Heart left ventricle (tissue), 16 donors: ENCODE measurements around the gene MSI2. TPM values are rescaled to one million over a fixed set of nuclear protein-coding genes. Genes with fewer than 3 reads are reported as not detected.
"Not testable (repeated sequence)": the region's sequence is repeated elsewhere in the genome, so short reads cannot be mapped to it uniquely, and the experiment has no call there.

Source experiments
- ATAC-seq, 4 donors: fragments of 200-7000 bp; cut with Tn5 transposase; one replicate each; pipeline ENCODE4 v1.9.1; 2020 to 2022; ENCODE audit warnings: moderate library complexity in 4 of 4, mild to moderate bottlenecking in 3 of 4, moderate number of reproducible peaks in 1 of 4
- DNase-seq, 5 donors: peaks; one replicate each; pipeline ENCODE4 v3.0.0-alpha.2; 2020
- H3K27ac ChIP-seq, 12 donors: fragments of 200-600 bp; sonication (generic) in 4 of 12; one replicate each; pipeline versions ENCODE4 v1.5.0 to v1.8.0; 2016 to 2022; ENCODE audit warnings: mild to moderate bottlenecking in 2 of 12
- H3K27me3 ChIP-seq, 9 donors: fragments of 200-600 bp; sonication (generic) in 2 of 9; one replicate each; pipeline versions ENCODE4 v1.5.1 to v1.8.0; 2016 to 2022; ENCODE audit warnings: mild to moderate bottlenecking in 3 of 9
- H3K36me3 ChIP-seq, 9 donors: fragments of 200-600 bp; sonication (generic) in 2 of 9; one replicate each; pipeline versions ENCODE4 v1.5.0 to v1.8.0; 2018 to 2022; ENCODE audit warnings: mild to moderate bottlenecking in 2 of 9
- H3K4me1 ChIP-seq, 12 donors: fragments of 200-600 bp; sonication (generic) in 4 of 12; one replicate each; pipeline versions ENCODE4 v1.5.0 to v1.8.0; 2016 to 2022; ENCODE audit warnings: mild to moderate bottlenecking in 3 of 12
- H3K4me3 ChIP-seq, 12 donors: fragments of 200-600 bp; sonication (generic) in 4 of 12; one replicate each; pipeline versions ENCODE4 v1.5.0 to v1.8.0; 2017 to 2022; ENCODE audit warnings: mild to moderate bottlenecking in 9 of 12, moderate library complexity in 4 of 12
- H3K9me3 ChIP-seq, 12 donors: fragments of 200-600 bp; sonication (generic) in 4 of 12; one replicate each; pipeline versions ENCODE4 v1.5.0 to v1.8.0; 2016 to 2022; ENCODE audit warnings: mild to moderate bottlenecking in 1 of 12
- CTCF ChIP-seq, 12 donors: fragments of 200-600 bp; sonication (generic) in 4 of 12; IDR thresholded peaks; one replicate each; pipeline versions ENCODE4 v1.5.0 to v1.8.0; 2018 to 2022; ENCODE audit warnings: antibody characterized with exemption in 12 of 12, mild to moderate bottlenecking in 5 of 12
- POLR2A ChIP-seq, 2 donors: fragments of 450-650 bp; IDR thresholded peaks; one replicate each; pipeline ENCODE4 v1.6.1; 2017; ENCODE audit warnings: antibody characterized with exemption in 2 of 2, mild to moderate bottlenecking in 2 of 2, moderate library complexity in 2 of 2
- WGBS, 4 donors: extraction: QIAGEN DNeasy Blood & Tissue Kit in 2 of 4; methylation state at CpG; one replicate each; pipeline versions ENCODE4 v1.1.5 to v1.1.7; 2013 to 2018; 5-methylcytosine and 5-hydroxymethylcytosine counted together
- intact Hi-C, 10 donors: fragments of 100-400 bp; cut with DNase I; formaldehyde crosslinking; loops; one replicate each; pipeline versions ENCODE4 v1.11.1 to v1.14.2; 2022
- polyA plus RNA-seq, 2 donors: library from polyadenylated mRNA; stranded (reverse); fragments of 200-250 nt; gene quantifications; one replicate each; pipeline ENCODE4 v1.2.3, GENCODE V29; 2013
- total RNA-seq, 9 donors: library from RNA; depleted of rRNA in 2 of 9; stranded (reverse); fragments of >200 nt in 2 of 9; fragmentation: NEBNext Ultra II Directional in 3 of 9; extraction: Animal tissue kit (Norgen Biotek cat#: 25700) in 3 of 9; gene quantifications; one replicate each; pipeline versions ENCODE4 v1.1.0 to v1.2.4, GENCODE V29; 2016 to 2023
- donor health status: ischemic (EF 13 %, LVEDD 7.1; RV severe dilation, severe dysfunction).
- donor health status: healthy with polysubstance abuse.
- donor health status: DM: no; HTN: yes; CAD: no.
- donor health status: DM: no; HTN: no; CAD: no.
- donor health status: ischemic (EF 25% LVEDD 6.9; RV normal size, moderate dysfunction).
- donor health status: ischemic (EF 25% LVEDD 5.7; RV mildly dilated, moderate dysfunction).
- donor health status: healthy.
- donor health status: DM: yes; HTN: yes; CAD: no.
- donor health status: ischemic (EF 35%, LVEDD 5.7; RV mildly dilated, moderate dysfunction).
- donor health status: nonischemic (EF 11% LVEDD 7.7; RV severe dilation, severe dysfunction).
- donor health status: DM: yes; HTN: yes; CAD: no.
- donor health status: PGD.
- donor health status: ischemic (EF 29% LVEDD 5.4; RV normal size, mild dysfunction).
- donor health status: nonischemic (EF 23%, LVEDD 6.1; RV moderate dilation, normal function).

The MSI2 gene
- total and polyA plus RNA-seq, 11 donors = 35.9 to 120 (median 104) TPM

GRCh38 chr17:57221366-57222350, 34.7 kb upstream of the MSI2 start:
- intact Hi-C loops = no loop called here
- WGBS, 4 donors = 72 to 75% (median 74%) methylated on average over 3 of the region's 3 CpGs
- Histone ChIP-seq H3K4me1 (no peaks in the 10 kb centered on the region), H3K27me3 (no peaks in the 10 kb centered on the region), H3K9me3 (peaks cover 0 to 33% (median 11%) of the 10 kb centered on the region in 12 donors), H3K27ac (no peak overlapping the region), H3K4me3 (no peak overlapping the region), H3K36me3 (no peaks in the 10 kb centered on the region)
- DNase-seq (no peak), ATAC-seq (no peak)
- no peak for TF ChIP-seq CTCF (IDR thresholded peaks at IDR 0.05)
- TF ChIP-seq POLR2A (IDR thresholded peaks at IDR 0.05) = no peak

GRCh38 chr17:57222422-57222821, 33.9 kb upstream of the MSI2 start:
- H3K27me3 ChIP-seq, ATAC-seq, H3K4me1 ChIP-seq, DNase-seq, intact Hi-C loops, H3K4me3 ChIP-seq, H3K36me3 ChIP-seq, H3K27ac ChIP-seq: not testable (repeated sequence)
- H3K9me3 ChIP-seq = peaks cover 0 to 33% (median 11%) of the 10 kb centered on the region in 12 donors
- WGBS, 4 donors = 86 to 96% (median 92%) methylated on average over 1 of the region's 1 CpG

GRCh38 chr17:57225127-57225526, 31.2 kb upstream of the MSI2 start:
- no peak for ATAC-seq
- Histone ChIP-seq H3K27ac (no peak overlapping the region), H3K4me1 (no peaks in the 10 kb centered on the region), H3K4me3 (no peak overlapping the region), H3K9me3 (peaks cover 0 to 33% (median 11%) of the 10 kb centered on the region in 12 donors), H3K27me3 (no peaks in the 10 kb centered on the region), H3K36me3 (no peaks in the 10 kb centered on the region)
- intact Hi-C loops = no loop called here
- no peak for TF ChIP-seq CTCF (IDR thresholded peaks at IDR 0.05)
- no peak for TF ChIP-seq POLR2A (IDR thresholded peaks at IDR 0.05)
- no peak for DNase-seq
- WGBS, 4 donors = 89 to 96% (median 92%) methylated on average over 2 of the region's 2 CpGs

- H3K27me3 ChIP-seq = no peaks in the 10 kb centered on the region
- H3K4me3 ChIP-seq = no peak overlapping the region
- intact Hi-C loops = no loop called here
- H3K9me3 ChIP-seq = peaks cover 0 to 23% (median 4%) of the 10 kb centered on the region in 12 donors
- ATAC-seq (no peak), DNase-seq (no peak)
- 43 to 57% (median 49%) methylated on average over 1 of the region's 1 CpG for WGBS, 4 donors
- TF ChIP-seq POLR2A (IDR thresholded peaks at IDR 0.05) = no peak
- no peak for TF ChIP-seq CTCF (IDR thresholded peaks at IDR 0.05)
- no peaks in the 10 kb centered on the region for H3K4me1 ChIP-seq
- H3K36me3 ChIP-seq = no peaks in the 10 kb centered on the region
- H3K27ac ChIP-seq = no peak overlapping the region
Observed at GRCh38 chr17:57226793-57227192, 29.5 kb upstream of the MSI2 start.
